Measurements from ENCODE around the gene DDB1.

Gene DDB1

GRCh38 chr11:61361741-61362541 is 29.0 kb upstream of the DDB1 start, which contains the start of the genes CYB561A3 and TMEM138:
Gene CYB561A3 (minus strand): TSS chr11:61361882. CDS start chr11:61356713, 5,169 bp downstream.
Gene TMEM138 (plus strand): TSS chr11:61362374. CDS start chr11:61364391, 2,017 bp downstream.
- no peak for TF ChIP-seq CTCF (IDR thresholded peaks at IDR 0.05; ENCODE audit: low read depth, low read length, missing control alignments)
- H3K4me3 ChIP-seq (ENCODE audit: low read depth, low read length), result peak within 1 kb of the TSS; percentile 80
- DNase-seq (ENCODE audit: low read depth), result peak; percentile 91

GRCh38 chr11:61361237-61361740 is 28.4 kb upstream of the DDB1 start:
- DNase-seq (ENCODE audit: low read depth), result no peak
- peak overlapping the region; percentile 80 for H3K4me3 ChIP-seq (ENCODE audit: low read depth, low read length)
- TF ChIP-seq CTCF (IDR thresholded peaks at IDR 0.05; ENCODE audit: low read depth, low read length, missing control alignments), result no peak

- no peak for DNase-seq (ENCODE audit: low read depth)
- TF ChIP-seq CTCF (IDR thresholded peaks at IDR 0.05; ENCODE audit: low read depth, low read length, missing control alignments), result no peak
- H3K4me3 ChIP-seq (ENCODE audit: low read depth, low read length), result peak overlapping the region; percentile 5
Measured at GRCh38 chr11:61359516-61359915, 26.6 kb upstream of the DDB1 start.

- H3K4me3 ChIP-seq (ENCODE audit: low read depth, low read length), result no peak overlapping the region; the same call in 1 of the 2 replicates
- no peak for TF ChIP-seq CTCF (IDR thresholded peaks at IDR 0.05; ENCODE audit: low read depth, low read length, missing control alignments)
- no peak for DNase-seq (ENCODE audit: low read depth)
Measured at GRCh38 chr11:61358566-61358965, 25.7 kb upstream of the DDB1 start.

GRCh38 chr11:61357894-61358239 is 25.0 kb upstream of the DDB1 start:
- DNase-seq (ENCODE audit: low read depth), result no peak
- TF ChIP-seq CTCF (IDR thresholded peaks at IDR 0.05; ENCODE audit: low read depth, low read length, missing control alignments), result no peak
- no peak overlapping the region; the same call in 1 of the 2 replicates for H3K4me3 ChIP-seq (ENCODE audit: low read depth, low read length)

GRCh38 chr11:61357233-61357893 is 24.5 kb upstream of the DDB1 start:
- DNase-seq (ENCODE audit: low read depth), result peak; percentile 80
- TF ChIP-seq CTCF (IDR thresholded peaks at IDR 0.05; ENCODE audit: low read depth, low read length, missing control alignments), result no peak
- no peak overlapping the region; the same call in 1 of the 2 replicates for H3K4me3 ChIP-seq (ENCODE audit: low read depth, low read length)

All from GM12864 (cell line).